Fibroblast of lung (primary cell): ENCODE measurements around the gene TRMT61A.

Experiments
- EZH2 ChIP-seq: IDR thresholded peaks from 2 replicates; pipeline ENCODE4 v1.5.1; 2012; ENCODE audit warnings: low read length, control low read depth, mild to moderate bottlenecking; ENCODE audit errors: missing control alignments
- TF ChIP-seq, protein P1 (sequence below), 2 donors: IDR thresholded peaks in 1 of 2; conservative IDR thresholded peaks in 1 of 2; 1 replicate in 1 of 2; 2 replicates in 1 of 2; pipeline ENCODE4 v1.5.1; 2011 to 2012; ENCODE audit warnings: low read length in 2 of 2, control low read depth in 1 of 2, inconsistent platforms in 1 of 2, low read depth in 1 of 2, mild to moderate bottlenecking in 1 of 2

DNA sequence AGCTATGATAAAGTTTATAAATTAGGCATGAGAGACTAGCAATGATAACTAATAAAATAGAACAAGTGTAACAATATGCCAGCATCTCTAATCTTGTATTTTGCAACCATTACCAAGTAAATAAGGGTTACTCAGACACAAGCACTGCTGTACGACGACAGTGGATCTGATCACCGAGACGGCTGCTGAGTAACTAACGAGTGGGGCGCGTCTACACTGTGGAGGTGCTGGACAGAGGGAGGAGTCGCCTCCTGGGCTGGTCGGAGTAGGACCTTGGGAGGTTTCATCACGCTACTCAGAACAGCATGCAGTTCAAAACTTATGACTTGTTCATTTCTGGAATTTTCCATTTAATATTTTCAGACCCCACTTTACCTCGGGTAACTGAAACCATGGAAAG is 52.2 kb downstream of the TRMT61A start:
- TF ChIP-seq, protein P1, sequence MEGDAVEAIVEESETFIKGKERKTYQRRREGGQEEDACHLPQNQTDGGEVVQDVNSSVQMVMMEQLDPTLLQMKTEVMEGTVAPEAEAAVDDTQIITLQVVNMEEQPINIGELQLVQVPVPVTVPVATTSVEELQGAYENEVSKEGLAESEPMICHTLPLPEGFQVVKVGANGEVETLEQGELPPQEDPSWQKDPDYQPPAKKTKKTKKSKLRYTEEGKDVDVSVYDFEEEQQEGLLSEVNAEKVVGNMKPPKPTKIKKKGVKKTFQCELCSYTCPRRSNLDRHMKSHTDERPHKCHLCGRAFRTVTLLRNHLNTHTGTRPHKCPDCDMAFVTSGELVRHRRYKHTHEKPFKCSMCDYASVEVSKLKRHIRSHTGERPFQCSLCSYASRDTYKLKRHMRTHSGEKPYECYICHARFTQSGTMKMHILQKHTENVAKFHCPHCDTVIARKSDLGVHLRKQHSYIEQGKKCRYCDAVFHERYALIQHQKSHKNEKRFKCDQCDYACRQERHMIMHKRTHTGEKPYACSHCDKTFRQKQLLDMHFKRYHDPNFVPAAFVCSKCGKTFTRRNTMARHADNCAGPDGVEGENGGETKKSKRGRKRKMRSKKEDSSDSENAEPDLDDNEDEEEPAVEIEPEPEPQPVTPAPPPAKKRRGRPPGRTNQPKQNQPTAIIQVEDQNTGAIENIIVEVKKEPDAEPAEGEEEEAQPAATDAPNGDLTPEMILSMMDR (conservative IDR thresholded peaks at IDR 0.05 in 1 of 2, IDR thresholded peaks at IDR 0.05 in 1 of 2; ENCODE audit: low read depth in 1 of 2, low read length in 2 of 2) = no peak
- no peak for TF ChIP-seq EZH2
